ENCODE measurements around the gene PDXP.

The PDXP gene

DNA sequence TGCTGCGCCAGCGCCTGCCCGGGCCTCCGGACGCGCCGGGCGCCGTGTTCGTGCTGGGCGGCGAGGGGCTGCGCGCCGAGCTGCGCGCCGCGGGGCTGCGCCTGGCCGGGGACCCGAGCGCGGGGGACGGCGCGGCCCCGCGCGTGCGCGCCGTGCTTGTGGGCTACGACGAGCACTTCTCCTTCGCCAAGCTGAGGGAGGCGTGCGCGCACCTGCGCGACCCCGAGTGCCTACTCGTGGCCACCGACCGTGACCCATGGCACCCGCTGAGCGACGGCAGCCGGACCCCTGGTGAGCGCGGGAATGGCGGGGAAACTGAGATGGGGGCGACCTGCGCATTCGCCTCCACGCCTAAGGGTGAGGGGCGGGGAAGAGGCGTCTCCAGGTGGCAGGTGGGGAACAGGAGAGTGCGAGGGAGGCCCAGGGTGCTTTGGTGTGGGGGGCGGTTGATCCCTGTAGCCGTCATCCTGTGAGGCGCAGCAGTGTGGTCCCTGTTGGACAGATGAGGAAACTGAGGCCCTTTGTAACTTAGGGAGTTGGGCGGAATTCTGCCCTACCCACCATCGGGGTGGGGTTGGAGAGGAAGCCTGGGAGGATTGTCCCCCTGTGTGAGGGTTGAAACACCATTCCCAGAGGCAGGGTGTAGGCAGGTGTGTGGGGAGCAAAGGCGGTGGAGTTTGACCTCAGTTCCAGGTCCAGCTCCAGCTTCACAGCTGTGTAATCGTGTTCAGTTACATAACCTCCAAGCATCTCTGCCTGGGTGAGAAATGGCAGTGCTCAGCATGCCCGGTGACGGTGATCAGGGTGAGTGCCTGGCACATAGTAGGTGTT is 758 bp downstream of the PDXP start (continued):
- TF ChIP-seq ZNF449 (tag by site-specific recombination; IDR thresholded peaks at IDR 0.05) (no peak), ZNF174 (tag by site-specific recombination; IDR thresholded peaks at IDR 0.05) (no peak), ZNF629 (tag by site-specific recombination; IDR thresholded peaks at IDR 0.05) (no peak), SP2 (tag by site-specific recombination; IDR thresholded peaks at IDR 0.05) (peak; percentile 59), ZNF626 (tag by site-specific recombination; IDR thresholded peaks at IDR 0.05) (no peak), ZNF157 (tag by site-specific recombination; IDR thresholded peaks at IDR 0.05) (no peak), IKZF3 (tag by site-specific recombination; IDR thresholded peaks at IDR 0.05) (no peak), KLF8 (tag by site-specific recombination; IDR thresholded peaks at IDR 0.05) (peak; percentile 23; the same call in 1 of the 2 replicates), KLF16 (tag by site-specific recombination; IDR thresholded peaks at IDR 0.05) (0 out of 2 replicates have a peak, but pooled peaks have one; percentile 43), KLF9 (tag by site-specific recombination; IDR thresholded peaks at IDR 0.05; ENCODE audit: low read depth) (peak; percentile 48; the same call in 1 of the 2 replicates), KLF10 (tag by site-specific recombination; IDR thresholded peaks at IDR 0.05) (no peak), SP3 (tag by site-specific recombination; IDR thresholded peaks at IDR 0.05) (peak; percentile 69)
- TF ChIP-seq, protein P1, sequence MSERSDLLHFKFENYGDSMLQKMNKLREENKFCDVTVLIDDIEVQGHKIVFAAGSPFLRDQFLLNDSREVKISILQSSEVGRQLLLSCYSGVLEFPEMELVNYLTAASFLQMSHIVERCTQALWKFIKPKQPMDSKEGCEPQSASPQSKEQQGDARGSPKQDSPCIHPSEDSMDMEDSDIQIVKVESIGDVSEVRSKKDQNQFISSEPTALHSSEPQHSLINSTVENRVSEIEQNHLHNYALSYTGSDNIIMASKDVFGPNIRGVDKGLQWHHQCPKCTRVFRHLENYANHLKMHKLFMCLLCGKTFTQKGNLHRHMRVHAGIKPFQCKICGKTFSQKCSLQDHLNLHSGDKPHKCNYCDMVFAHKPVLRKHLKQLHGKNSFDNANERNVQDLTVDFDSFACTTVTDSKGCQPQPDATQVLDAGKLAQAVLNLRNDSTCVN (tag by site-specific recombination; optimal IDR thresholded peaks at IDR 0.05), result peak; percentile 96
- TF ChIP-seq, protein P2, sequence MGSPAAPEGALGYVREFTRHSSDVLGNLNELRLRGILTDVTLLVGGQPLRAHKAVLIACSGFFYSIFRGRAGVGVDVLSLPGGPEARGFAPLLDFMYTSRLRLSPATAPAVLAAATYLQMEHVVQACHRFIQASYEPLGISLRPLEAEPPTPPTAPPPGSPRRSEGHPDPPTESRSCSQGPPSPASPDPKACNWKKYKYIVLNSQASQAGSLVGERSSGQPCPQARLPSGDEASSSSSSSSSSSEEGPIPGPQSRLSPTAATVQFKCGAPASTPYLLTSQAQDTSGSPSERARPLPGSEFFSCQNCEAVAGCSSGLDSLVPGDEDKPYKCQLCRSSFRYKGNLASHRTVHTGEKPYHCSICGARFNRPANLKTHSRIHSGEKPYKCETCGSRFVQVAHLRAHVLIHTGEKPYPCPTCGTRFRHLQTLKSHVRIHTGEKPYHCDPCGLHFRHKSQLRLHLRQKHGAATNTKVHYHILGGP (tag by site-specific recombination; IDR thresholded peaks at IDR 0.05), result no peak
- TF ChIP-seq, protein P3, sequence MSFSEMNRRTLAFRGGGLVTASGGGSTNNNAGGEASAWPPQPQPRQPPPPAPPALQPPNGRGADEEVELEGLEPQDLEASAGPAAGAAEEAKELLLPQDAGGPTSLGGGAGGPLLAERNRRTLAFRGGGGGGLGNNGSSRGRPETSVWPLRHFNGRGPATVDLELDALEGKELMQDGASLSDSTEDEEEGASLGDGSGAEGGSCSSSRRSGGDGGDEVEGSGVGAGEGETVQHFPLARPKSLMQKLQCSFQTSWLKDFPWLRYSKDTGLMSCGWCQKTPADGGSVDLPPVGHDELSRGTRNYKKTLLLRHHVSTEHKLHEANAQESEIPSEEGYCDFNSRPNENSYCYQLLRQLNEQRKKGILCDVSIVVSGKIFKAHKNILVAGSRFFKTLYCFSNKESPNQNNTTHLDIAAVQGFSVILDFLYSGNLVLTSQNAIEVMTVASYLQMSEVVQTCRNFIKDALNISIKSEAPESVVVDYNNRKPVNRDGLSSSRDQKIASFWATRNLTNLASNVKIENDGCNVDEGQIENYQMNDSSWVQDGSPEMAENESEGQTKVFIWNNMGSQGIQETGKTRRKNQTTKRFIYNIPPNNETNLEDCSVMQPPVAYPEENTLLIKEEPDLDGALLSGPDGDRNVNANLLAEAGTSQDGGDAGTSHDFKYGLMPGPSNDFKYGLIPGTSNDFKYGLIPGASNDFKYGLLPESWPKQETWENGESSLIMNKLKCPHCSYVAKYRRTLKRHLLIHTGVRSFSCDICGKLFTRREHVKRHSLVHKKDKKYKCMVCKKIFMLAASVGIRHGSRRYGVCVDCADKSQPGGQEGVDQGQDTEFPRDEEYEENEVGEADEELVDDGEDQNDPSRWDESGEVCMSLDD (tag by site-specific recombination; IDR thresholded peaks at IDR 0.05), result 0 out of 2 replicates have a peak, but pooled peaks have one; percentile 51

DNA sequence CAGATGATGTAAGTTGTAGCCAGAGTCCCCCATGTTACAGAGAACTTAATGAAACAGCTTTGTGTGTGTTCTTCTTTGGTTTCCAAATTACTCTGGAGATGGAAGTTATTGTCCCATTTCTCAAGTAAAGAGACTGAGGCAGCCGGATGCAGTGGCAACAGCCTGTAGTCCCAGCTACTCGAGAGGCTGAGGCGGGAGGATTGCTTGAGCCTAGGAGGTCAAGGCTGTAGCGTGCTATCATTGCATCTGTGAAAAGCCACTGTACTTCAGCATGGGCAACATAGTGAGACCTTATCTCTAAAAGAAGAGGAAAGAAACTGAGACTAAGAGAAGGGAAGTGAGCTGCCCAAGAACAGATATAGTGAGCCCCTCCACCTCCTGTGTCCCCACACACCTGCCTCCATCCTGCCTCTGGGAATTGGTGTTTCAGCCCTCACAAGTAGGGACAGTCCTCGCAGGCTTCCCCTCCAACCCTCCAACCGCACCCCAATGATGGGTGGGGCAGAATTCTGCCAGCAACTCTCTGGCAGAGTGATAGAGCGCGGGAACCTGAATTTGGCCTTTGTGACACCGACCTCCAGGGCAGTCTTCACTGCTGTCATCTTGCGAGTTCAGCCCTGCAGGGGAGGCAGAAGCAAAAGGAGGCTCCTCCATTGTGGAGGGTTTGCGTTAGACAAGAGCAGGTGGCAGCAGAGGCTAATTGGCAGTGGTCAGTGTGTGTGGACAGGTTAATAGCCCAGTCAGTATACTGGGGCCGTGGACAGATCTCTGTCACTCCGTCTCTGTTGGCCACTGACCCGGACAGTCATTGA is 1.6 kb downstream of the PDXP start:
- H3K9me3 ChIP-seq (ENCODE audit: control insufficient read depth, insufficient read depth, low read depth, low read length), result no peaks in the 10 kb centered on the region
- peaks cover 12% of the 10 kb centered on the region for H3K4me1 ChIP-seq (ENCODE audit: control insufficient read depth, insufficient read depth, low read length)
- peak overlapping the region; percentile 85 for H3K4me3 ChIP-seq (ENCODE audit: low read depth, low read length)
- peak overlapping the region; percentile 90; the same call in 1 of the 2 replicates for H3K27ac ChIP-seq (ENCODE audit: extremely low read depth, low read depth, low read length)
- ChIA-PET CTCF (interaction anchor here (0.5 to 7.0 kb wide), 11 partner anchors 12 to 156 kb away, joined by 3 to 138 read pairs (median 5); partner anchors contain the start of gene LGALS1), POLR2A (interaction anchor here (1.6 to 6.5 kb wide), 6 partner anchors 10 to 25 kb away, joined by 5 to 85 read pairs (median 58); partner anchors contain the start of genes LGALS1 and SH3BP1)
- H3K36me3 ChIP-seq (ENCODE audit: control insufficient read depth in 2 of 2, insufficient read depth in 1 of 2, low read length in 2 of 2), result peaks cover 3 to 14% of the 10 kb centered on the region in 2 experiments; a peak in 2 of 3 replicates
- TF ChIP-seq HIC1 (tag by site-specific recombination; IDR thresholded peaks at IDR 0.05) (peak; percentile 63; the same call in 1 of the 2 replicates), BCL11A (tag by site-specific recombination; IDR thresholded peaks at IDR 0.05; ENCODE audit: low read depth) (peak; percentile 64), ZSCAN30 (tag by site-specific recombination; IDR thresholded peaks at IDR 0.05) (peak; percentile 51; the same call in 1 of the 2 replicates), YY2 (tag by site-specific recombination; IDR thresholded peaks at IDR 0.05) (no peak), ZNF580 (tag by site-specific recombination; IDR thresholded peaks at IDR 0.05) (peak; percentile 75; the same call in 1 of the 2 replicates), ZSCAN16 (tag by site-specific recombination; IDR thresholded peaks at IDR 0.05) (no peak), KLF9 (tag by site-specific recombination; IDR thresholded peaks at IDR 0.05; ENCODE audit: low read depth) (peak; percentile 23; the same call in 1 of the 2 replicates), ZNF121 (tag by site-specific recombination; IDR thresholded peaks at IDR 0.05) (peak; percentile 89), ZNF24 (tag by site-specific recombination; IDR thresholded peaks at IDR 0.05) (0 out of 2 replicates have a peak, but pooled peaks have one; percentile 34), KLF1 (tag by site-specific recombination; IDR thresholded peaks at IDR 0.05) (peak; percentile 33)

Data from HEK293 (cell line).